Progenitor cell of endocrine pancreas (in vitro differentiated cells): ENCODE data around the gene ADIG. TPM values are rescaled to one million over a fixed set of nuclear protein-coding genes. Genes with fewer than 3 reads are reported as not detected.
A peak's percentile ranks its signal among the peaks of the same experiment; 100 is the strongest.

Source experiments
- DNase-seq: peaks from one replicate; pipeline ENCODE4 v3.0.0; 2021; ENCODE audit warnings: low spot score; ENCODE audit not compliant: unreplicated experiment
- H3K27ac Mint-ChIP-seq: 2 replicates; pipeline ENCODE4 v1.8.0; 2021; ENCODE audit warnings: mild to moderate bottlenecking, moderate library complexity, mixed read lengths
- H3K27me3 Mint-ChIP-seq: 2 replicates; pipeline ENCODE4 v1.8.0; 2021; ENCODE audit warnings: mixed read lengths
- H3K36me3 Mint-ChIP-seq: 2 replicates; pipeline ENCODE4 v1.8.0; 2022; ENCODE audit warnings: mixed read lengths; ENCODE audit not compliant: insufficient read depth
- H3K4me1 Mint-ChIP-seq: 2 replicates; pipeline ENCODE4 v1.8.0; 2021; ENCODE audit warnings: low read depth, mixed read lengths
- H3K4me3 Mint-ChIP-seq: 2 replicates; pipeline ENCODE4 v1.8.0; 2021; ENCODE audit warnings: low read depth, mild to moderate bottlenecking, moderate library complexity, mixed read lengths
- H3K9me3 Mint-ChIP-seq: 2 replicates; pipeline ENCODE4 v1.8.0; 2021; ENCODE audit warnings: low read depth, mixed read lengths
- CTCF ChIP-seq: fragments of 200-600 bp; sonication (generic); IDR thresholded peaks from one replicate; pipeline ENCODE4 v1.5.0; 2021; ENCODE audit warnings: antibody characterized with exemption, mild to moderate bottlenecking; ENCODE audit not compliant: unreplicated experiment
- total RNA-seq: library from RNA; stranded (reverse); gene quantifications from 2 replicates; pipeline ENCODE4 v1.2.1, GENCODE V29; 2021

Gene ADIG
- total RNA-seq, 1 donor from 2014 or later: not detected

DNA sequence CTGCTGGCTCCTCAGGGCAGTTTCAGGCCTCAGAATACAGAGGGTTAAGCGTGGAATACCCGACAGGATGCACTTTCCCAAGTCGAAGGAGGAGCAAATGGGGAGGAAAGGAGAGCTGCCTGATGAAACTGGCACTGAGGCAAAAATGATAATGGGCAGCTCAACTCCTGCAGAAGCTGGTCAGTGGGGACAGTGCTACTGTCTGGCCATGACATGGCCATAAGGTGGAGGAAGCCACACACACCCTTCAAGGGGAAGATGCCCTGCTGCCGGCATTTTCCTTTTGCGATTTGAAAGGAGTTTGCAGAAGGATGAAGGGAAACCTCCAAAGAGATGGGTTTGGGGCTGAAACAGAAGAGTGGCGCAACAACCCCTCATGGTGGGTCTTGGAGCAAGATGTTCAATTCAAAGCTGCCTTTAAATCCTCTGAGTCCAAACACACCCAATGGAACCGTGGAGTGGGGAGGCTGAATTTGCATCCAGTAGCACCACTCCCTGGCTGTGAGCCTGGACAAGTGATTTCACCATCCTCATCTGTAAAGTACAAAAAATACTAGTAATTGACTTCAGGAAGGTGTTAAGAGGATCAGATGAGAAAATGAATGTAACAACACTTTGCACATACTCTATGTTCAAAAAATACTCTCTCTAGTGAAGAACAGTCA is 3.2 kb downstream of the ADIG start:
- no peaks in the 10 kb centered on the region for H3K36me3 Mint-ChIP-seq
- no peaks in the 10 kb centered on the region for H3K27me3 Mint-ChIP-seq
- no peaks in the 10 kb centered on the region for H3K4me1 Mint-ChIP-seq

GRCh38 chr20:38585404-38586180 is 4.6 kb downstream of the ADIG start:
- Mint-ChIP-seq H3K9me3 (no peaks in the 10 kb centered on the region), H3K27me3 (no peaks in the 10 kb centered on the region), H3K4me1 (no peaks in the 10 kb centered on the region), H3K27ac (no peak overlapping the region), H3K36me3 (no peaks in the 10 kb centered on the region), H3K4me3 (no peak overlapping the region)
- no peak for TF ChIP-seq CTCF
- DNase-seq: no peak

More for the DNA sequence above, 3.2 kb downstream of the ADIG start:
- H3K4me3 Mint-ChIP-seq: no peak overlapping the region
- H3K9me3 Mint-ChIP-seq: no peaks in the 10 kb centered on the region
- no peak for TF ChIP-seq CTCF
- no peak for DNase-seq
- no peak overlapping the region for H3K27ac Mint-ChIP-seq

- Mint-ChIP-seq H3K9me3 (no peaks in the 10 kb centered on the region), H3K4me3 (no peak overlapping the region), H3K4me1 (no peaks in the 10 kb centered on the region), H3K27ac (peak overlapping the region; percentile 49), H3K36me3 (no peaks in the 10 kb centered on the region), H3K27me3 (no peaks in the 10 kb centered on the region)
- TF ChIP-seq CTCF: no peak
- DNase-seq: no peak
These were observed 5.2 kb downstream of the ADIG start for GRCh38 chr20:38586181-38586525.

DNA sequence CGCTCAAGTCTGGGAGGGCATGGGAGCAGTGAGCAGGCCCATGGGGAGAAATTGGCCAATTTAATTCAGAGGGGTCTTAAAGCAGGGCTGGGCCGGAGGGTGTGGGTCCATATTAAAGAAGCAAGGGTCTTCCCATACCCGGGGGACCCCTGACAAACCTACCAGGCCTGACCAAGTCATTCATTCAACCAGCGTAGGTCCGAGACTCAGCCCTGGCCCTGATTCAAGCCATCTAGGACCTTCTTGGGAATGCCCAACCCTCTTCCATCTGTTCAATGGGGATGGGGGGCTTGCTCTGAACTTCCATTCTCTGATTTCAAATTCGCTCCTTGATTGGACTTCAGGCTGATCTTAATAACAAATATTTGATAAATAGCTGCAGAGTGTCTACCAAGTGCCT is 7.3 kb downstream of the ADIG start:
- TF ChIP-seq CTCF: no peak
- Mint-ChIP-seq H3K36me3 (no peaks in the 10 kb centered on the region), H3K4me3 (no peak overlapping the region), H3K4me1 (no peaks in the 10 kb centered on the region), H3K9me3 (no peaks in the 10 kb centered on the region), H3K27ac (no peak overlapping the region), H3K27me3 (peaks cover 3% of the 10 kb centered on the region)
- no peak for DNase-seq

DNA sequence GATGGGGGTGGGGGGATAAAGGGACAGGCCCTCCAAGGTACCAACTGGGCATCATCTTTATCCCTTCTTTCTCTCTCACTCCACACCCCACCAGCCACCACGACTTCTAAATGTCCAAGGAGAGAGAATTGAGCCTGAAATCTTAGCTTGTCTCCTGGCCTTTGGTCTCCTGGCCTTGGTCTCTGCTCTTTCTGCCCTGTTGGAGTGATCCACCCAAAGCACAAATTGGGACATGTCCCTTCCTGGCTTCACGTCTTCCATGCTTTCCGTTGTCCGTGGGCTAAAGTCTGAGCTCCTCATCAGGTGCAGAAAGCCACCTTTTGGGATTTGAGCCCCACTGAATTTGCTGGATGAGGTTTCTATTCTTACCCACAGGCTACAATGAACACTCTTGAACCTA is 8.4 kb downstream of the ADIG start:
- H3K4me1 Mint-ChIP-seq: no peaks in the 10 kb centered on the region
- peaks cover 3% of the 10 kb centered on the region for H3K27me3 Mint-ChIP-seq
- DNase-seq: no peak
- H3K27ac Mint-ChIP-seq: no peak overlapping the region
- no peak for TF ChIP-seq CTCF
- H3K36me3 Mint-ChIP-seq: no peaks in the 10 kb centered on the region
- H3K4me3 Mint-ChIP-seq: no peak overlapping the region
- no peaks in the 10 kb centered on the region for H3K9me3 Mint-ChIP-seq
